ENCODE results near the gene UTY.

The UTY gene

DNA sequence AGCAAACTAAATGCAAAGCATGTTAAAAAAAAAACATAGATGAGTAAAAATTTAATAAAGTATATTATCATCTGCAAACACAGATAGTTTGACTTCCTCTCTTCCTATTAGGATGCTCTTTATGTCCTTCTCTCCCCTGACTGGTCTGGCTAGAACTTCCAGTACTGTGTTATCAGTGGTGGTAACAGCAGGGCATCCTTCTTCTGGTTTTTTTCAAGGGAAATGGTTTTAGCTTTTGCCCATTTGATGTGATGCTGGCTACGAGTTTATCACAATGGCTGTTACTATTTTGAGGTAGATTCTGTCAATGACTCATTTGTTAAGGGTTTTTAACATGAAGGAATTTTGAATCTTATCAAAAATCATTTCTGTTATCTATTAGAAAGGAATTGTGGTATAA is 34.3 kb downstream of the UTY start:
- no peak overlapping the region for H3K9ac ChIP-seq (ENCODE audit: low read length)
- no peaks in the 10 kb centered on the region for H3K4me1 ChIP-seq (ENCODE audit: control insufficient read depth, insufficient read depth, low read length)
- H3K27me3 ChIP-seq (ENCODE audit: control insufficient read depth, insufficient read depth, low read length): no peaks in the 10 kb centered on the region
- no peaks in the 10 kb centered on the region for H3K36me3 ChIP-seq (ENCODE audit: control insufficient read depth, insufficient read depth, low read length)
- H3K4me3 ChIP-seq (ENCODE audit: low read depth, low read length): no peak overlapping the region
- H3K9me3 ChIP-seq (ENCODE audit: control insufficient read depth, insufficient read depth, low read depth, low read length): no peaks in the 10 kb centered on the region
- no peak overlapping the region for H3K27ac ChIP-seq (ENCODE audit: low read depth, low read length)

DNA sequence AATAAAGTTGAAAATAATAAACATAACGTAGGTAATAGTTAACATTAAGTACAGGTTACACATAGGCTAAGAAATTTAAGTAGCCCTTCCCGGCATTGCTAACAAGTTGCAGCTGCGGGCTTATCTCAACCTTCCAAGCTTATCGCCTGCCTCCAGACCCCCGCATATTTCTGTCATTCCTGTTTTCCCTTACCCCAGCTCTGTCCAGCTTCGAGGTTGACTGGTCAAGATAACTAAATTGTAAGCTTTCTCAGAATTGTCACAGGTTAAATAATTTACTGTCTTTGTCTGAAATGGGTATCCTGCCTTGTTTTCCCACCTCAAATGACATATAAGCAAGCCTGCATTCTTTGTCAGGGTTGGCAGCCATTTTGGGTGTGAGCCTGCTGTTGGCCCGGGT is 36.7 kb downstream of the UTY start:
- no peaks in the 10 kb centered on the region for H3K4me1 ChIP-seq (ENCODE audit: control insufficient read depth, insufficient read depth, low read length)
- no peak overlapping the region for H3K9ac ChIP-seq (ENCODE audit: low read length)
- H3K9me3 ChIP-seq (ENCODE audit: control insufficient read depth, insufficient read depth, low read depth, low read length): no peaks in the 10 kb centered on the region
- no peaks in the 10 kb centered on the region for H3K27me3 ChIP-seq (ENCODE audit: control insufficient read depth, insufficient read depth, low read length)
- no peak overlapping the region for H3K27ac ChIP-seq (ENCODE audit: low read depth, low read length)
- H3K36me3 ChIP-seq (ENCODE audit: control insufficient read depth, insufficient read depth, low read length): no peaks in the 10 kb centered on the region
- no peak overlapping the region for H3K4me3 ChIP-seq (ENCODE audit: low read depth, low read length)

DNA sequence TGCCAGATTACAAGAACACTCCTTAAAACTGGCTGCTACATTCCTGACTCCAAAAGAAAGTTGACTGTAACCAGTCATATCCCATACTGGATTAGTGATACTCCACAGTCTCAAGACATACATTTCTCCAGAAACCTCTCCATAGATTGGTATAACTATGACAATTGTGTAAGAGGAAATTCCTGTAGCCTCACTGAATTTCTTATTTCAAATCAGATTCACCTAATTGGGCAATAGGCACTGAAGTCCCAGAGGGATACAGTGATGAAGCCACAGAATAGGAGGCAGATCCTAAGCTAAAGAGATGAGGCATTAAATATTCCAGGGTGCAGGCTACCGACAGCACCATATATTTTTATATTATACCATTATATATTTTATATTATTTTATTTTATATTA is 39.0 kb downstream of the UTY start:
- Histone ChIP-seq H3K27me3 (ENCODE audit: control insufficient read depth, insufficient read depth, low read length) (no peaks in the 10 kb centered on the region), H3K9me3 (ENCODE audit: control insufficient read depth, insufficient read depth, low read depth, low read length) (no peaks in the 10 kb centered on the region), H3K27ac (ENCODE audit: low read depth, low read length) (no peak overlapping the region), H3K9ac (ENCODE audit: low read length) (no peak overlapping the region), H3K4me1 (ENCODE audit: control insufficient read depth, insufficient read depth, low read length) (no peaks in the 10 kb centered on the region), H3K36me3 (ENCODE audit: control insufficient read depth, insufficient read depth, low read length) (no peaks in the 10 kb centered on the region), H3K4me3 (ENCODE audit: low read depth, low read length) (no peak overlapping the region)

DNA sequence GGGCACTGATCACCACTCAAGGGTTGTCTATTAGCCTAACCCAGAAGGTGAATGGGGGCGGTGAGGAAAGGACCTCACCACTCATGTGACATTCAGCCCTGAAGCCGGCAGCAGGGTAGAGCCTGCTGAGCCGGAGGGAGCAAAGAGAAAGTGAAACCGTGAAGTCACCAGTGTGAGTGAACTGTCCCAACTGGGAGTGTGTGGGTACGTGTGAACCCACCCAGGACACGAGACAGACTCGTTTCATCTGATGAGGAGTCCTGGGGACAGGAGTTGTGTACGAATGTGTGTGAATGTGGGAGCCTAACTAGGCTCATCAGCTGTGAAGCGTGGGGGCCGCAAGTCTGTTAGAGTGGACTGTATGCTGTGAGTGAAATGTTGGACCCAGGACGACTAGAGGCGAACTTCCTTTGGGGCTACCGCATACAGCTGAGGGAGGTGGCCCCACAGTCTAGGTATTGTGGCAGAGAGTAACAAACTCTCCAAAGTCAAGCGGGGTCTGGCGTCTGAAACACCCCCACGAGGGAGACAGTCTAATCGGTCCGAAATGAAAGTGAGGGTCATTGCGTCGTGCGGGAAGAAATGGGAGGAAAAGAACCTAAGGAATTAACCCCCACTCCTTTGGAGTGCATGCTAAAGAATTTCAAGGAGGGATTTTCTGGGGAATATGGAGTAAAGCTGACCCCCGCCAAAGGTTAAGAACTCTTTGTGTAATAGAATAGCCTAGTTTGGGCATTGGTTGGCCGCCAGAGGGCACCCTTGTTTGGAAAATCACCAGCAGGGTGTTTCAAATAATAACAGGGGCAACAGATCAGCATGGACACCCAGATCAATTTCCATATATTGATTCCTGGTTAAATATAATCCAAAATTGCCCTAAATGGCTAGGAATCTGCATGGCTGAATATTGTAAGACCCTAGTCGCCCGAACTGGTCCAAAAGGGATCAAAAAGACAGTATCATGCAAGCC is 43.6 kb downstream of the UTY start:
- Histone ChIP-seq H3K4me3 (ENCODE audit: low read depth, low read length) (no peak overlapping the region), H3K9ac (ENCODE audit: low read length) (no peak overlapping the region), H3K4me1 (ENCODE audit: control insufficient read depth, insufficient read depth, low read length) (no peaks in the 10 kb centered on the region), H3K27me3 (ENCODE audit: control insufficient read depth, insufficient read depth, low read length) (no peaks in the 10 kb centered on the region), H3K27ac (ENCODE audit: low read depth, low read length) (no peak overlapping the region), H3K36me3 (ENCODE audit: control insufficient read depth, insufficient read depth, low read length) (no peaks in the 10 kb centered on the region), H3K9me3 (ENCODE audit: control insufficient read depth, insufficient read depth, low read depth, low read length) (no peaks in the 10 kb centered on the region)

DNA sequence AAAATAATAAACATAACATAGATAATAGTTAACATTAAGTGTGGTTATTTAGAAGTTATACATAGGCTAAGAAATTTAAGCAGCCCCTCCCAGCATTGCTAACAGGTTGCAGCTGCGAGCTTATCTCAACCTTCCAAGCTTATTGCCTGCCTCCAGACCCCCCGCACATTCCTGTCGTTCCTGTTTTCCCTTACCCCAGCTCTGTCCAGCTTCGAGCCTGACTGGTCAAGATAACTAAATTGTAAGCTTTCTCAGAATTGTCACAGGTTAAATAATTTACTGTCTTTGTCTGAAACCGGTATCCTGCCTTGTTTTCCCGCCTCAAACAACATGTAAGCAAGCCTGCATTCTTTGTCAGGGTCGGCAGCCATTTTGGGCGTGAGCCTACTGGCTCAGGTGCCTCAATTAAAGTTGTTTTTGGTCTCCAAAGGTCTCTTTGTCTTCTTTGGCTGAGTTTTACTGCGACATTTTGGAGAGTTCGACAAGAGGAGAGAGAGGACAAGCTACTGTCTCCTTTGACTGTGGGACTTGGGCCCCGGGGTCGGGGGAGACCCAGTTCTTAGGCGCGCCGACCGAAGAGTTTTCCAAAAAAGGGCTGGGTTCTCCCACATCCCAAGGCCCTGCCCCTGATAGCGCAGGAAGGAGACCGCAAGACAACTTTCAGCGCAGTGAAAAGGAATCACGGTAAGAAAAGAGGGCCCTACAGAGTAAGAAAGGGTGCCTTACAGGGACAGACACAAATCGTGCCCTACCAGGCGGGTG is 44.4 kb downstream of the UTY start:
- H3K4me1 ChIP-seq (ENCODE audit: control insufficient read depth, insufficient read depth, low read length): no peaks in the 10 kb centered on the region
- H3K4me3 ChIP-seq (ENCODE audit: low read depth, low read length): no peak overlapping the region
- no peaks in the 10 kb centered on the region for H3K36me3 ChIP-seq (ENCODE audit: control insufficient read depth, insufficient read depth, low read length)
- no peaks in the 10 kb centered on the region for H3K27me3 ChIP-seq (ENCODE audit: control insufficient read depth, insufficient read depth, low read length)
- no peak overlapping the region for H3K9ac ChIP-seq (ENCODE audit: low read length)
- no peak overlapping the region for H3K27ac ChIP-seq (ENCODE audit: low read depth, low read length)
- H3K9me3 ChIP-seq (ENCODE audit: control insufficient read depth, insufficient read depth, low read depth, low read length): no peaks in the 10 kb centered on the region

DNA sequence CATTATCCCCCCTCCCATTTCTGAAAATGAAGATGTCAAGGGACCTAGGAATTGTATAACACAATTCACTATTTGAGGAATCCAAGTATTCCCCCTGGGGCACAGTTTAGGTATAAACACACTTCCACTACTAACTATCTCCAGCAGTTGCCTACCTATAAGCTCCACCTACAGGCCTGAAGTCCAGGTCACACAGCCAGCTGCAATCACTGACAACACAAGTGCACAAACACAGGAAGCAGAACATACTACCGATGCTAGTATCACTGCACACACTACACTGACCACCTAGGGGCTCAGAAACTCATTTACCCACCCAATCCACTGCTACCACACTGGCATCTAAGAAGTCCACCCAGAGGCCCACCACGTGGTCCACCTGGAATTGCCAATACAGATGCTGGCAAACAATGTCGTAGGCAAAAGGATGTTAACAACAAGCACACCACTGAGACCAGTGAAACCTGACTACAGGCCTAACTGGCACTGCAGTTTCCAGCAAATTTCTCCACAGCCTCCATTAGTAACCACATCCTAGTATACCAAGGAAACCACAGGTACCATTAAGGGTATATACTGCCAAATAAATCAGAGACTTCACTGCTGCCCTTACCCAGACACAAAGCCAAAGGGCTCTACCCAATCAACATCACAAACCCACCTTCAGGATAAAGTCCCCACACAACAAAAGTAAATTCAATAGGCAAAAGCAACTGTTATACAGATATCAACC is 47.4 kb downstream of the UTY start:
- H3K4me1 ChIP-seq (ENCODE audit: control insufficient read depth, insufficient read depth, low read length): no peaks in the 10 kb centered on the region
- H3K4me3 ChIP-seq (ENCODE audit: low read depth, low read length): no peak overlapping the region
- no peak overlapping the region for H3K27ac ChIP-seq (ENCODE audit: low read depth, low read length)
- H3K9me3 ChIP-seq (ENCODE audit: control insufficient read depth, insufficient read depth, low read depth, low read length): no peaks in the 10 kb centered on the region
- no peaks in the 10 kb centered on the region for H3K36me3 ChIP-seq (ENCODE audit: control insufficient read depth, insufficient read depth, low read length)
- H3K9ac ChIP-seq (ENCODE audit: low read length): no peak overlapping the region
- no peaks in the 10 kb centered on the region for H3K27me3 ChIP-seq (ENCODE audit: control insufficient read depth, insufficient read depth, low read length)

DNA sequence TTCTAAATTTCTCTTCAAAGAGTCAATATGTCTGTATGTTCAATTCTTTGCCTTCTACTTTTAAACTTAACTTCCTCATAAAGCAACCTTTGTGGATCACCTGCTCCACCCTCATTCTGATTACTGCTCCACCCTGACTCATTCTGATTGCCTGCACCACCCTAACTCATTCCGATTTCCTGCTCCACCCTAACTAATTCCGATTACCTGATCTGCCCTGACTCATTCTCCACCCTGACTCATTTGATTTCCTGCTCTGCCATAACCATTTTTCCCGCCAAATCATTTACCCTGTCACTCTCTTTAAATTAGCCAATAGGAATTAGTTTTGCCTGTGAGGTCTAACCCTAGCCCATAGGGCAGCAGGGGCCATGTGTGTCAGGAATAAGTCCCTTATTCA is 50.3 kb downstream of the UTY start:
- H3K36me3 ChIP-seq (ENCODE audit: control insufficient read depth, insufficient read depth, low read length): no peaks in the 10 kb centered on the region
- no peaks in the 10 kb centered on the region for H3K4me1 ChIP-seq (ENCODE audit: control insufficient read depth, insufficient read depth, low read length)
- no peak overlapping the region for H3K27ac ChIP-seq (ENCODE audit: low read depth, low read length)
- no peak overlapping the region for H3K4me3 ChIP-seq (ENCODE audit: low read depth, low read length)
- no peaks in the 10 kb centered on the region for H3K9me3 ChIP-seq (ENCODE audit: control insufficient read depth, insufficient read depth, low read depth, low read length)
- no peak overlapping the region for H3K9ac ChIP-seq (ENCODE audit: low read length)
- no peaks in the 10 kb centered on the region for H3K27me3 ChIP-seq (ENCODE audit: control insufficient read depth, insufficient read depth, low read length)

DNA sequence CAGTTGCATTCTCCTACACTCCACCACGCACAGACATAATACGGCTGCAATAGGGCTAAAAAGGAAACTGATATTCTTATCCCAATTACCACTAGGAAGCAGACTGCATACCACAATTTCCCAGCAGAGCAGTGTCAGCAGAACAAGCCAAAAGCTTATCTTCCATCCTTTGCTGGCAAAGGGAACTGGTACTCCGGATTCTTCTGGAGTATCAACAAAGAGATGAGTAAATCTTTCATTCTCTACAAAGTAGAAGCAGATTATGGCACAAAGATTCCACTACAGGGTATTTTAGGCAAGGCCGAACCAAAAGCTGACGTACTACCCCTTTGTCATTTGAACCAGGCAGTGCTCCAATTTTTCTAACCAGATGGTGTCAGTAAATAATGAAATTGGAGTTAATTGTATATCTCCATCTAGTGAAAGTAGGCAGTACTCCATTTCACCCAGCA is 56.5 kb downstream of the UTY start:
- Histone ChIP-seq H3K36me3 (ENCODE audit: control insufficient read depth, insufficient read depth, low read length) (no peaks in the 10 kb centered on the region), H3K4me3 (ENCODE audit: low read depth, low read length) (no peak overlapping the region), H3K4me1 (ENCODE audit: control insufficient read depth, insufficient read depth, low read length) (no peaks in the 10 kb centered on the region)

DNA sequence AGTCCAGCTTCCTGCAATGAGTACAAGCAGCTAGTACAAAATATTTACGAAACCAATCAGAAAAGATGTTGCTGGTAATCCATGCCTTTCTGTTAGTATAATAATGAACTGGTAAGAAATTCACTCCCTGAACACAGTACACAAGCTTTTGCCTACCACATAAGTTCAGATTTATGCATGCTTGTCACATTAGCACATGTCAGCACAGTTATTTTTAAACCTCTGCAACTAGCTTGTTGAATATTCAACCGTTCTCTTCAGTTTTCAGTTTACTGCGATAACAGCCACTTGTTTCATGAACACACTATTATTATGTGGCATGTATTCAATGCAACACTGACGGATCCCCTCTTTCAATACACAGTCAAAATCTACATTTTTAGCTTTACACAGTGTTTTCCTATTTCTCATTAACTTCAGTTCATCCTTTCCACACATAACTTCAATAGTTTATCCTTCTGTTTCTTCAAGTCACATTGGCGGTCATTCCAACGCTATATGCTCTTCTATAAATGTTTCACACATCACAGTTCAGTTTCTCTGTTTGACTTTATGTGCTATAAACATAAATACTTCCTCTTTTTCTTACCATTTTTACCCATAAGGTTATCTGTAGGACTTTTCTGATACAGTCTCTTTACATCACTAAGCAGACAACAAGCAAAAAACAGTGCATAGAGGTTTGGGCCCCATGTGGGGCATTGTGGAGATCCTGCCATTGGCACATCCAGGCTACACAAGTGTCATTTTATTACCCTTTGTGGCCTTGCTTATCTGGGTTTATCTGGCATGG is 62.8 kb downstream of the UTY start:
- no peak overlapping the region for H3K4me3 ChIP-seq (ENCODE audit: low read depth, low read length)
- H3K9ac ChIP-seq (ENCODE audit: low read length): no peak overlapping the region
- no peaks in the 10 kb centered on the region for H3K27me3 ChIP-seq (ENCODE audit: control insufficient read depth, insufficient read depth, low read length)
- no peak overlapping the region for H3K27ac ChIP-seq (ENCODE audit: low read depth, low read length)
- no peaks in the 10 kb centered on the region for H3K9me3 ChIP-seq (ENCODE audit: control insufficient read depth, insufficient read depth, low read depth, low read length)
- H3K4me1 ChIP-seq (ENCODE audit: control insufficient read depth, insufficient read depth, low read length): no peaks in the 10 kb centered on the region
- no peaks in the 10 kb centered on the region for H3K36me3 ChIP-seq (ENCODE audit: control insufficient read depth, insufficient read depth, low read length)

More for the DNA sequence above, 56.5 kb downstream of the UTY start:
- Histone ChIP-seq H3K27me3 (ENCODE audit: control insufficient read depth, insufficient read depth, low read length) (no peaks in the 10 kb centered on the region), H3K9me3 (ENCODE audit: control insufficient read depth, insufficient read depth, low read depth, low read length) (no peaks in the 10 kb centered on the region), H3K27ac (ENCODE audit: low read depth, low read length) (no peak overlapping the region), H3K9ac (ENCODE audit: low read length) (no peak overlapping the region)

DNA sequence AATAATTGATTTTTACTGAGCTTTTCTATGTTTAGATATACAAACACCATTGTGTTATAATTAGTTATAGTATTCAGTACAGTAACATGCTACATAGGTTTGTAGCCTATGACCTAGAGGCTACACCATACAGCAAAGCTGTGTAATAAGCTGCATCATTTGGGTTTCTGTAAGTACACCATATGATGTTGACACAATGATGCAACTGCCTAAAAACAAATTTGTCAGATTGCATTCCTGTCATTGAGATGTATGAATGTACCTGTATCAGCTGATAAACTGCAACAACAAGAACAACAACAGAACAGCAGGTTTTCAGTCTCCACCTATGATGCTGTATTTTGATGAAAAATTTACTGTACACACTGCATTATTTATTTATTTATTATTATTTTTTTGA is 64.3 kb downstream of the UTY start:
- Histone ChIP-seq H3K4me3 (ENCODE audit: low read depth, low read length) (no peak overlapping the region), H3K27ac (ENCODE audit: low read depth, low read length) (no peak overlapping the region), H3K27me3 (ENCODE audit: control insufficient read depth, insufficient read depth, low read length) (no peaks in the 10 kb centered on the region), H3K4me1 (ENCODE audit: control insufficient read depth, insufficient read depth, low read length) (no peaks in the 10 kb centered on the region), H3K9ac (ENCODE audit: low read length) (no peak overlapping the region), H3K36me3 (ENCODE audit: control insufficient read depth, insufficient read depth, low read length) (no peaks in the 10 kb centered on the region), H3K9me3 (ENCODE audit: control insufficient read depth, insufficient read depth, low read depth, low read length) (no peaks in the 10 kb centered on the region)

Data from HUES6 (cell line).